Cardiac muscle cell (in vitro differentiated cells and primary cell): ENCODE results near the gene CFAP65. TPM values are rescaled to one million over a fixed set of nuclear protein-coding genes. Genes with fewer than 3 reads are reported as not detected.
A peak's percentile ranks its signal among the peaks of the same experiment; 100 is the strongest.

Experiments used
- DNase-seq, 2 donors: peaks; one replicate each; pipeline versions ENCODE4 v3.0.0 to v3.0.0-alpha.2; 2010 to 2017; ENCODE audit warnings: low read depth in 1 of 2, low spot score in 1 of 2
- H3K27ac ChIP-seq: fragments of 200-600 bp; sonication (generic); 2 replicates; pipeline ENCODE4 v1.5.1; 2016
- H3K27me3 ChIP-seq: fragments of 200-600 bp; sonication (generic); 2 replicates; pipeline ENCODE4 v1.6.0; 2016; ENCODE audit warnings: control low read depth
- H3K36me3 ChIP-seq: fragments of 200-600 bp; sonication (generic); 2 replicates; pipeline ENCODE4 v1.5.1; 2016; ENCODE audit warnings: control low read depth
- H3K4me1 ChIP-seq: fragments of 200-600 bp; sonication (generic); 2 replicates; pipeline ENCODE4 v1.8.1; 2017; ENCODE audit warnings: low read depth, mild to moderate bottlenecking, mixed run types
- H3K4me3 ChIP-seq: fragments of 200-600 bp; sonication (generic); 2 replicates; pipeline ENCODE4 v1.5.1; 2016; ENCODE audit warnings: mild to moderate bottlenecking
- H3K9me3 ChIP-seq: fragments of 200-600 bp; sonication (generic); 2 replicates; pipeline ENCODE4 v1.5.1; 2017; ENCODE audit warnings: low read depth, mild to moderate bottlenecking, control low read depth
- CTCF ChIP-seq: IDR thresholded peaks from 2 replicates; pipeline ENCODE4 v1.5.1; 2012; ENCODE audit warnings: low read depth, mild to moderate bottlenecking, low read length
- polyA plus RNA-seq: library from polyadenylated mRNA; unstranded; fragments of >200 nt; fragmentation: Nextera tagmentation; extraction: Ambion mirVana; gene quantifications from 2 replicates; pipeline ENCODE4 v1.2.1, GENCODE V29; 2016
- total RNA-seq: library from RNA; depleted of rRNA; stranded (reverse); fragments of >200 nt; gene quantifications from 2 replicates; pipeline ENCODE4 v1.2.3, GENCODE V29; 2016

Gene CFAP65
- total and polyA plus RNA-seq, 2 experiments from 2014 or later = 0.45 to 2.2 TPM

- Histone ChIP-seq H3K9me3 (no peaks in the 10 kb centered on the region), H3K4me1 (peaks cover 14% of the 10 kb centered on the region), H3K4me3 (no peak overlapping the region), H3K27me3 (peaks cover 89% of the 10 kb centered on the region), H3K27ac (no peak overlapping the region), H3K36me3 (no peaks in the 10 kb centered on the region)
- no peak for DNase-seq
- TF ChIP-seq CTCF = no peak
Measured at GRCh38 chr2:218995561-218995960, 45.8 kb downstream of the CFAP65 start.

GRCh38 chr2:218993345-218994315 is 47.7 kb downstream of the CFAP65 start, which contains the start of gene CRYBA2:
CRYBA2 (minus strand) TSS chr2:218993422; CDS start chr2:218993176, 246 bp downstream.
- peaks cover 4% of the 10 kb centered on the region for H3K4me1 ChIP-seq
- H3K9me3 ChIP-seq = no peaks in the 10 kb centered on the region
- no peak for DNase-seq
- H3K27me3 ChIP-seq = peaks cover 89% of the 10 kb centered on the region
- peak; percentile 30 for TF ChIP-seq CTCF
- H3K27ac ChIP-seq = no peak within 1 kb of the TSS
- no peaks in the 10 kb centered on the region for H3K36me3 ChIP-seq
- H3K4me3 ChIP-seq = no peak within 1 kb of the TSS

DNA sequence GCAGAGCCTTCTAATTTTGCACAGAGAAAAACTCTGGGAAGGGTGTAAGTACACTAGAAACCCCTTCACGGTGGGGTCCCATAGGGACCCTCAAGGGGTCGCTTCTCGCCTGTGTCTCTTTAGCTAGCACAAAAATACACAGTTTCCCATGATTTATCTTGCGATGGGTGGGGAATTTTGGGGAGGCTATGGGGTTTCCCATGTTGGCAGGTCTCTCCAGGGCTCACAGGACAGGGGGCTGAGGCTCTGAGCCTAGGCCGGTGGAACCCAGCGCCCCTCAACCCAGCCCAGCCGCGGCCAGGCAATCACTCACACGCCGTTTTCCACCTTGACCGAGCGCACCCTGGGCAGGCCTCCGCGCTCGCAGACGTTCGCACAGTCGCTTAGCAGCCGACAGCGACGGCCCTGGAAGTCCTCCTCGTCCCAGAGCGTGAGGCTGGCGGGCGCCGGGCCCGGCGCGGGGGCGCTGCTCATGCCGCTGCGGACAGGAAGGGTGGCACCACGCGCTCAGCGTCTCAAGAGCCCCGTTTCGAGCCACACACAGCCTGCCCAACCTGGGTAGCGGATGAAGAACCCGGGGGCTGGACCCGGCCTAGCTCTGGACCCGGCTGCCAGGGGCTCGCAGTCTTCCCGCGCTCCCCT is 48.5 kb downstream of the CFAP65 start:
- Histone ChIP-seq H3K9me3 (no peaks in the 10 kb centered on the region), H3K36me3 (no peaks in the 10 kb centered on the region), H3K27ac (no peak overlapping the region), H3K4me1 (peaks cover 4% of the 10 kb centered on the region), H3K4me3 (no peak overlapping the region), H3K27me3 (peaks cover 93% of the 10 kb centered on the region)
- DNase-seq = peak in 1 of 2 donors; percentile 36
- TF ChIP-seq CTCF = no peak

GRCh38 chr2:218992196-218992595 is 49.1 kb downstream of the CFAP65 start:
- no peak overlapping the region for H3K4me3 ChIP-seq

More at GRCh38 chr2:218992196-218992595, 49.1 kb downstream of the CFAP65 start:
- no peak for TF ChIP-seq CTCF
- no peak overlapping the region for H3K27ac ChIP-seq
- peaks cover 4% of the 10 kb centered on the region for H3K4me1 ChIP-seq
- H3K9me3 ChIP-seq = no peaks in the 10 kb centered on the region
- no peak for DNase-seq
- no peaks in the 10 kb centered on the region for H3K36me3 ChIP-seq
- H3K27me3 ChIP-seq = peaks cover 96% of the 10 kb centered on the region
